Gastroesophageal sphincter (tissue), 4 donors: ENCODE data around the gene SIAH2. TPM values are rescaled to one million over a fixed set of nuclear protein-coding genes. Genes with fewer than 3 reads are reported as not detected.

Source experiments
- ATAC-seq: fragments of 150-250 bp; one replicate; pipeline ENCODE4 v1.9.1; 2016; ENCODE audit warnings: mild to moderate bottlenecking, moderate library complexity
- H3K27ac ChIP-seq, 4 donors: fragments of 200-600 bp; sonication (generic) in 3 of 4; 1 replicate in 3 of 4; 2 replicates in 1 of 4; pipeline ENCODE4 v1.5.1; 2016 to 2019
- H3K27me3 ChIP-seq: fragments of 200-600 bp; sonication (generic); one replicate; pipeline ENCODE4 v1.5.1; 2019
- H3K36me3 ChIP-seq, 2 donors: fragments of 200-600 bp; sonication (generic); one replicate each; pipeline ENCODE4 v1.5.1; 2019; ENCODE audit warnings: control low read depth in 1 of 2
- H3K4me1 ChIP-seq, 3 donors: fragments of 200-600 bp; sonication (generic); 1 replicate in 2 of 3; 2 replicates in 1 of 3; pipeline ENCODE4 v1.5.1; 2016 to 2019; ENCODE audit warnings: control low read depth in 2 of 3
- H3K4me3 ChIP-seq, 2 donors: fragments of 200-600 bp; sonication (generic); one replicate each; pipeline ENCODE4 v1.5.1; 2019; ENCODE audit warnings: mild to moderate bottlenecking in 1 of 2, moderate library complexity in 1 of 2
- H3K9me3 ChIP-seq, 3 donors: fragments of 200-600 bp; sonication (generic); one replicate each; pipeline ENCODE4 v1.5.1; 2017 to 2019; ENCODE audit warnings: control low read depth in 2 of 3
- CTCF ChIP-seq, 4 experiments: fragments of 200-600 bp in 2 of 4; fragments of 450-650 bp in 2 of 4; sonication (generic) in 1 of 4; IDR thresholded peaks; one replicate each; pipeline ENCODE4 v1.5.1; 2017 to 2019; ENCODE audit warnings: antibody characterized with exemption in 4 of 4, mild to moderate bottlenecking in 2 of 4, moderate library complexity in 2 of 4
- EP300 ChIP-seq: sonication (generic); formaldehyde crosslinking; IDR thresholded peaks from one replicate; pipeline ENCODE4 v1.6.1; 2017; ENCODE audit warnings: antibody characterized with exemption, mild to moderate bottlenecking
- POLR2A ChIP-seq, 2 donors: fragments of 450-650 bp; IDR thresholded peaks; one replicate each; pipeline ENCODE4 v1.6.1; 2017; ENCODE audit warnings: antibody characterized with exemption in 2 of 2, mild to moderate bottlenecking in 2 of 2, moderate library complexity in 1 of 2
- POLR2AphosphoS5 ChIP-seq: sonication (generic); formaldehyde crosslinking; IDR thresholded peaks from one replicate; pipeline ENCODE4 v1.6.1; 2017; ENCODE audit warnings: antibody characterized with exemption
- WGBS, 2 donors: methylation state at CpG; one replicate each; pipeline ENCODE4 v1.1.5; 2018; ENCODE audit warnings: low coverage in 1 of 2; 5-methylcytosine and 5-hydroxymethylcytosine counted together
- total RNA-seq, 4 donors: library from RNA; depleted of rRNA; stranded (reverse); fragments of >200 nt; gene quantifications; one replicate each; pipeline ENCODE4 v1.1.0, GENCODE V29; 2016

Gene SIAH2
- total RNA-seq, 4 donors from 2014 or later: 26.0 to 36.1 (median 28.5) TPM

- 89 to 91% methylated on average over 3 to 5 of the region's 7 CpGs for WGBS, 2 donors
- Histone ChIP-seq H3K27ac (no peak overlapping the region), H3K36me3 (no peaks in the 10 kb centered on the region), H3K9me3 (no peaks in the 10 kb centered on the region), H3K27me3 (no peaks in the 10 kb centered on the region), H3K4me3 (no peak overlapping the region), H3K4me1 (peaks cover 0 to 7% (median 3%) of the 10 kb centered on the region in 3 donors)
- no peak for ATAC-seq
- no peak for TF ChIP-seq EP300
- TF ChIP-seq POLR2AphosphoS5: no peak
- TF ChIP-seq CTCF (IDR thresholded peaks at IDR 0.05): no peak
- no peak for TF ChIP-seq POLR2A (IDR thresholded peaks at IDR 0.05)
Measured at GRCh38 chr3:150725548-150725947, 37.4 kb downstream of the SIAH2 start.

- H3K4me1 ChIP-seq: peaks cover 0 to 7% (median 3%) of the 10 kb centered on the region in 3 donors
- H3K4me3 ChIP-seq: no peak overlapping the region
- H3K27ac ChIP-seq: no peak overlapping the region
- no peaks in the 10 kb centered on the region for H3K9me3 ChIP-seq
- no peak for TF ChIP-seq CTCF (IDR thresholded peaks at IDR 0.05)
- no peak for TF ChIP-seq EP300
- TF ChIP-seq POLR2A (IDR thresholded peaks at IDR 0.05): no peak
- TF ChIP-seq POLR2AphosphoS5: no peak
- H3K36me3 ChIP-seq: no peaks in the 10 kb centered on the region
- H3K27me3 ChIP-seq: no peaks in the 10 kb centered on the region
- ATAC-seq: no peak
- 88 to 94% methylated on average over 3 to 5 of the region's 6 CpGs for WGBS, 2 donors
Measured at GRCh38 chr3:150723946-150724345, 39.0 kb downstream of the SIAH2 start.

DNA sequence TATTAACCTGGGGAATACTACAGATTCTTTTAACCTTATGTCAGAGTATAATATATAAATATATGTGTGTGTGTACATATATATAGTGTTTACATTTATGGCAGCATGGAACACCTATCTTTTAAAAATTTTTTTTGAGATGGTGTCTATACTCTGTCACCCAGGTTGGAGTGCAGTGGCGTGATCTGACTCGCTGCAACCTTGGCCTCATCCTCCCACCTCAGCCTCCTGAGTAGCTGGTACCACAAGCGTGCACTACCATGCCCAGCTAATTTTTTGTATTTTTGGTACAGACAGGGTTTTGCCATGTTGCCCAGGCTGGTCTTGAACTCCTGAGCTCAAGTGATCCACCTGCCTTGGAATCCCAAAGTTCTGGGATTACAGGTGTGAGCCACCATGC is 40.7 kb downstream of the SIAH2 start:
- no peaks in the 10 kb centered on the region for H3K27me3 ChIP-seq
- peaks cover 0 to 7% (median 3%) of the 10 kb centered on the region in 3 donors for H3K4me1 ChIP-seq
- no peaks in the 10 kb centered on the region for H3K9me3 ChIP-seq
- ATAC-seq: no peak
- no peak overlapping the region for H3K27ac ChIP-seq
- TF ChIP-seq EP300 (no peak), CTCF (IDR thresholded peaks at IDR 0.05) (no peak), POLR2AphosphoS5 (no peak), POLR2A (IDR thresholded peaks at IDR 0.05) (no peak)
- WGBS, 2 donors: 100% methylated on average over 2 of the region's 3 CpGs; no CpG with 5 or more reads in 1 of the 2 donors
- H3K4me3 ChIP-seq: no peak overlapping the region
- no peaks in the 10 kb centered on the region for H3K36me3 ChIP-seq

DNA sequence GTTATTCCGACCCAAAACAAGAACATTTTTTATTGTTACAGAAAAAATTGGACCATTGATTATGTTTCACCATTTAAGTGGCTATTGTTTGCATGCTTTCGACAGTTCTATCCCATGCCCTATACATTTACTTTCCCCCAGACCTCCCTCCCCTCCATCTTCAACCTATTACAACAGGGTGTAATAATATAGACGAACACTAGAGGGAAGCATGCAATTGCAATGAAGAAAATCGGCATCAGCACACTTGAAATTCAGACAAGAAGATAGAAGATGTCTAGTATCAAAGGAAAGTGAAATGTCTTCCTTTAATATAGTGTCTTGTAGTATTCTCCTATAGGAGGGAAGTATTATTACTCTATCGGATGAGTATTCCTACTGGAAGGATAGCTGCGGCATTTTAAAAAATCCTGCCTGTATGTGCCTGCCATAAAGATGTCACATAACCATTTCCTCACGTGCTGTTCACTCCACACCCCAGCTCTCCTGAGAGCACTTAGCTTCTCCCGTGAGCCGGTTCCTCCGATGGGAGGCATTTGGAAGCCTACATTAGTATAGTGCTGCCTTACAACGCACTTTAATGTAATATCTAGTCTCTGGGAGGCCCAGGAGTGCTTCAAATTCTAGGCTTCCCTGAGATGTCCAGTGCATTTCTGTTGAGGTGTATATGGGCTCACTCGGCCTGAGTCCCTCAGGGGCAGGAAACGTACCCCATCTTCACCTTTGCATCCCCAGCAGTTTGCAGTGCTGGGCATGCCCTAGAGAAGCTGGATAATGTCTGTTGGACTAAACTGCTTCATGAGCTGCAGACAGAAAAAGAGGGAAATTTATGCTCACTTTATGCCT is 41.5 kb downstream of the SIAH2 start:
- H3K27me3 ChIP-seq: no peaks in the 10 kb centered on the region
- ATAC-seq: peak; percentile 78
- H3K4me3 ChIP-seq: no peak overlapping the region
- H3K27ac ChIP-seq: no peak overlapping the region
- no peaks in the 10 kb centered on the region for H3K36me3 ChIP-seq
- 12 to 19% methylated on average over 11 to 12 of the region's 13 CpGs for WGBS, 2 donors
- TF ChIP-seq EP300: no peak
- TF ChIP-seq CTCF (IDR thresholded peaks at IDR 0.05): peak; percentile 82 to 89 (median 88)
- no peaks in the 10 kb centered on the region for H3K9me3 ChIP-seq
- H3K4me1 ChIP-seq: peaks cover 0 to 7% (median 3%) of the 10 kb centered on the region in 3 donors

DNA sequence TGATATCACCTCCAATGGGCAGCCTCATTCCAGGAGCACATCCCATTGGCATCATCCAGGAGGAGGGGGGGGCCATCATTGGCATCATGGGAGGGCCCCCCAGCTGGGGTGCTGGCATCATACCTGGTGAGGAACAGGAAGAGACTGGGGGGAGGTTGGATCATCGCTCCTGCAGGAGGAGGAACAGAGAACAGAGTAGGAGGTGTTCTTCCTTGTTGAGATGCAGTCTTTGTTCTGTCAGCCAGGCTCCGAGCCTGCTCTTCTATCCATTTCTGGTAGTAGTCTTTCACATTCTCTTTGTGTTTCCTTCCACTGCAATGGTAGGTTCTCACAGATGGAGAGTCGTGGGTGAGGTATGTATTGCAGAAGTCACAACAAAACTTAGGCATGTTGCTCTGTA is 42.5 kb downstream of the SIAH2 start:
- no peak for ATAC-seq
- TF ChIP-seq EP300 (no peak), CTCF (IDR thresholded peaks at IDR 0.05) (no peak), POLR2AphosphoS5 (no peak)
- no peaks in the 10 kb centered on the region for H3K36me3 ChIP-seq
- H3K27ac ChIP-seq: no peak overlapping the region
- H3K4me1 ChIP-seq: peaks cover 0 to 7% (median 3%) of the 10 kb centered on the region in 3 donors
- no peaks in the 10 kb centered on the region for H3K27me3 ChIP-seq
- 67 to 83% methylated on average over 3 of the region's 3 CpGs for WGBS, 2 donors
- no peak overlapping the region for H3K4me3 ChIP-seq
- no peaks in the 10 kb centered on the region for H3K9me3 ChIP-seq
